GM12874 (cell line): ENCODE results near the gene CTSC.

ENCODE experiments used
- TF ChIP-seq, protein P1 (sequence below): IDR thresholded peaks from 2 replicates; pipeline ENCODE4 v1.5.1; 2011; ENCODE audit warnings: low read depth, mild to moderate bottlenecking, control low read depth, low read length, moderate library complexity; ENCODE audit not compliant: insufficient read depth

The CTSC gene

DNA sequence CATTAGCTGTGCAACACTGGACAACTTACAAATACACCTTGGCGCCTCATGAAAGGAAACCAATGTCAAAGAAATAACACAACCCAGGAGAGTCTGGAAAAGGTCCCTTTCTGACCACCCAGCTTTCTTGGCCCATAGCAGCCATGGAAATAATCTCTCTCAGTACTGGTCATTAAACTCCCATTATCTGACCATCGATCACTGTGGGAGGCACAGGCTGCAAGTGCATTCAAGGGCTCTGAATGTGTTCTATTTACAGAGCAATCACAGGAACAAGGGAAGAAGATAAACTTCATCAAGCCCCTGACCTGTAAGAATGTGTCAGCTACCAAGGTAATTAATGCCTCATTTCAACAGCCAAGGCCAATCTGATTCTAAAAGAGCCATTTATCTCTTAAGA is 40.1 kb downstream of the CTSC start:
- TF ChIP-seq, protein P1, sequence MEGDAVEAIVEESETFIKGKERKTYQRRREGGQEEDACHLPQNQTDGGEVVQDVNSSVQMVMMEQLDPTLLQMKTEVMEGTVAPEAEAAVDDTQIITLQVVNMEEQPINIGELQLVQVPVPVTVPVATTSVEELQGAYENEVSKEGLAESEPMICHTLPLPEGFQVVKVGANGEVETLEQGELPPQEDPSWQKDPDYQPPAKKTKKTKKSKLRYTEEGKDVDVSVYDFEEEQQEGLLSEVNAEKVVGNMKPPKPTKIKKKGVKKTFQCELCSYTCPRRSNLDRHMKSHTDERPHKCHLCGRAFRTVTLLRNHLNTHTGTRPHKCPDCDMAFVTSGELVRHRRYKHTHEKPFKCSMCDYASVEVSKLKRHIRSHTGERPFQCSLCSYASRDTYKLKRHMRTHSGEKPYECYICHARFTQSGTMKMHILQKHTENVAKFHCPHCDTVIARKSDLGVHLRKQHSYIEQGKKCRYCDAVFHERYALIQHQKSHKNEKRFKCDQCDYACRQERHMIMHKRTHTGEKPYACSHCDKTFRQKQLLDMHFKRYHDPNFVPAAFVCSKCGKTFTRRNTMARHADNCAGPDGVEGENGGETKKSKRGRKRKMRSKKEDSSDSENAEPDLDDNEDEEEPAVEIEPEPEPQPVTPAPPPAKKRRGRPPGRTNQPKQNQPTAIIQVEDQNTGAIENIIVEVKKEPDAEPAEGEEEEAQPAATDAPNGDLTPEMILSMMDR: no peak

DNA sequence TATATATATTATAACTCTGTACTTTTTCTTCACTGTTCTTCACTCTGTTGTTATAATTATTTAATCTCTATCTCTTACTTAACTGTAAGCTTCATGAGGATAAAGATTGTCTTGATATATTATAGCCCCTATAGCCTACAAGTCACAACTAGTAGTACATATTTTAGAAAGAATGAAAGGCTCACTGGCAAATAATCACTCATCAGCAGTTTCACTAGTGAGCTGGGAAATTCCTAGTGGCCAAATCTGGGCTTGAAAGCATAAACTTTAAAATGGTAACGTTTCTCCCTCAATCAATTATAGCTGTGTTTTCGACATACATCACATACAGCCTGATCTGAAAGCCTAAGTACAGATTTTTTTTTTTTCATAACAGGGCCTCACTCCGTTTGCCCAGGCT is 42.5 kb downstream of the CTSC start:
- TF ChIP-seq, protein P1: no peak

DNA sequence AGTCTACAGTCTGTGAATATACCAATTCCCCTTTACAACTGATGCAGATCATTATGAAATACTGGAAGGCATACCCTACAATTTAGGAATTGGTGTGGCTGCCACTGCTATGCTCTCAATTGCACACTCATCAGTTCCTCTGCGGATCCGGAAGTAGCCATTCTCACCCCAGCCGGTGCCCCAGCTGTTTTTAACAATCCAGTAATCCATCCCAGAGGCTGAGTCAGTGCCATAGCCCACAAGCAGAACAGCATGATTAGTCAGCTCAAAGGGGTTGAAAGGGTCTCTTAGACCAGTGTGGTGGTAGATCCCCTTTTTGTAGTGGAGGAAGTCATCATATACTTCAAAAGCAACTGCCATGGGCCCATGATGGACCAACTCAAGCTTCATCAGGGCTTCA is 43.6 kb downstream of the CTSC start:
- TF ChIP-seq, protein P1: no peak

DNA sequence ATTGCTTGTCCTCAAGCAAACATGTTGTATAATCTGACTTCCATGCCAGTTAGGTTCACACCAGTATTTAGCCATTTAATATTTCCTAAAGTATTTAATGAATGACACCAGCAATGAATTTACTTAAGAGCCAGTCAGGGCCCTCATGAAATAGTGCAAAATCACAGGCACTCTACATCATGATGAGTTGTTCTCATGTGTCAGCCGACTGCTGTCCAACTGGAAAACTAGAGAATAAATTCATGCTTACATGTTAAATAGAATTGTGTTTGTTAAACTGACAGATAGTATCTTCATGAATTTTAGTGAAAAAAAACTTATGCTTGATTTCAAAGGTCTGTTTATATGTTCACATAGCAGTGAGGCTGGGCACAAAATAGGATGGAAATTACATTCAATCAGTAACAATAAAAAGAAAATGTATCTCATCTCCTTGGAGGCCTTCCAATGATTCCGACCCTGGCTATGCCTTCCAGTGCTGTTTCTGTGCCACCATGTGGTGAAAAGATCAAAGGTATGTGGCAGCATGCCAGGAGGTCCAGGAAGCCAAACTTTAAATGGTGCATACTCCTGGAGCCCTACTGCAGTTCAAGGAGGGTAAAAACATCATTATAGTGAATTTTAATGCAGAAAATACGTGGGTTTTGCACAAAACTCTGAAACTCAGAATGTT is 45.2 kb downstream of the CTSC start:
- TF ChIP-seq, protein P1: no peak

DNA sequence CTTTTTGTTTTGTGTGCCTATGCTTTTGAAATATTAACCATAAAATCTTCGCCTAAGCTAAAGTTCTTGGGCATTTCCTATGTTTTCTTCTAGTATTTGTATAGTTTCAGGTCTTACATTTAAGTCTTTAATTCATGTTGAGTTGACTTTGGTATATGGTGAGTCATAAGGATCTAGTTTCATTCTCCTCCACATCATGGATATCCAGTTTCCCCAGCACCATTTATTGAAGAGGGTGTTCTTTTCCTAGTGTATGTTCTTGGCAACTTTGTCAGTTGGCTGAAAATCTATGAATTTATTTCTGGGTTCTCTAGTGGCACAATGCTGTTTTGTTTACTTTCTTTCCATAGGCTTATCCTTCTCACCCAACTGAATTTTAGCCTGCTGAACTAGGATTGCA is 49.0 kb downstream of the CTSC start:
- TF ChIP-seq, protein P1: no peak

DNA sequence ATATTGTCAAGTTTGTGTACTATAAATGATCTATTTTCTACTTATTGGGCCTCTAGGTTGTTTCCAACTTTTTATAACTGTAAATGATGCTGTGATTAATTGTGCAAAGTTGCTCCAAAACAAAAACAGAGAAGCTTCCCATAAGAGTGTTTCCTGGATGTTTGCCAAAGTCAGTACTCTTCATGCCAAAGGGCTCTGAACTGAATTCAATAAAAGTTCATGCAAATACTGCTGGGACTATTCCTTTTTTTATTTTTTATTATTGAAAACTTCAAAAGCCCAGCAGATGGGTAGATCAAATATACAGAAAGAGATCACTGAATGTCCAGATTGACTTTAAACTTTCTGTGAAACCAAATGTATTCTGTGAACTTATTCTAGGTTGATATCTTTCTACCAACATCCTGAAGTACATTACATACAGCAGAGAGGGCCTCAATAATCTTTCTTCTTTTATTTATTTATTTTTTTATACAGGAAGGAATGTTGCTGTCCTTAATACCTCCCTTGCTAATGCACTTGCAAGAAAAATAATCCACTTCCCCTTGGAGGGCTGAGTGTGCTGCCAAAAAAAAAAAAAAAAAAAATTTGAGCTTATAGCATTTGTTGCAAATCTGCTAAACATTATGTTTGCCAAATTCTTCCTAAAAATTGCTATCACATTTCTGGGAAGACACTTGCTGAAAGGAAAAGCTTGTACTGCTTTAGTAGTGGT is 53.0 kb downstream of the CTSC start:
- TF ChIP-seq, protein P1: no peak

DNA sequence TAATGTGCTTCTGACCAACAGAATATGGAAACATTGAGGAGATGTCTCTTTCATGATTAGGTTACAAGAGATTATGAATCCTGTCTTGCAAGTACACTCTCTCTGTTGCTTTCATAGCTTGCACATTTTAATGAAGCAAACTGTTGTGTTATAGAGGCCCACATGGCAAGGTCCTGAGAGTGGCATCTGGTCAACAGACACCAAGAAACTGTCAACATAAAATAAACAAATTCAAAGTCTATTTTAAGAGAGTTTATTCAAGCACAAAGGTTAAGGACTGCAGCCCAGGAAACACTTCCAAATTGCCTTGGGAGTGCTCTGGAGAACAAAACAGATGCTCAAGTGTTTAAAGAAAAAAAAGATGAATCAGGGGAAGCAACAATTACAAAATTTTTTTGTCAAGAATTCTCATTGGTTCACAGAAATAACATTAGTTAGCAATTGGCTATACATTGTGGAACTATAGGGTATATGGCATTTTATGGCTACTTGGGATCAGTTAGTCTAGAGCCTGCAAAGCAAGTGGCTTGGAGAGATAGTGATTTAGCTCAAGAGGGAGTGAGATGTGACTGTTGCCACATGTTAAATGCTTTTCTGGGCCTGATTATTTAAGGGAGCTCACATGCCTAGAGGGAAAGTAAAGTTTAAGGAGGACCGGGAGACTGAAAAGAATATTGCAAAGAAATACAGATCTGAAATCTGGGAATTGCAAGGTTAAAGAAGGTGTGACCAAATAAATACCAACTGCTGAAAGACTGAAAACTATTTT is 54.6 kb downstream of the CTSC start:
- TF ChIP-seq, protein P1: no peak
